OCI-LY3 (cell line): Measurements from ENCODE around the gene RABGGTB.
"Not testable (repeated sequence)": the region's sequence is repeated elsewhere in the genome, so short reads cannot be mapped to it uniquely, and the experiment has no call there.

Experiments used
- H2AFZ ChIP-seq: fragments of 200-600, 300-600 bp; shearing (Covaris generic); 2 replicates; pipeline ENCODE4 v1.6.0; 2014; ENCODE audit warnings: antibody characterized with exemption, low read depth, low read length
- H3K27ac ChIP-seq: fragments of 200-600, 300-600 bp; sonication (generic); 2 replicates; pipeline ENCODE4 v1.5.1; 2014; ENCODE audit warnings: mild to moderate bottlenecking, low read length, moderate library complexity, mixed read lengths
- H3K27me3 ChIP-seq: fragments of 200-600, 300-600 bp; sonication (generic); 2 replicates; pipeline ENCODE4 v1.6.1; 2014; ENCODE audit warnings: low read depth, low read length, mixed read lengths
- H3K36me3 ChIP-seq: fragments of 200-600, 300-600 bp; sonication (generic); replicated peaks from 2 replicates; pipeline ENCODE3; 2014; ENCODE audit warnings: low read depth, low read length, mixed read lengths
- H3K4me1 ChIP-seq: fragments of 300-600, 200-600 bp; sonication (generic); 2 replicates; pipeline ENCODE4 v1.6.1; 2014; ENCODE audit warnings: low read length, mixed read lengths
- H3K4me2 ChIP-seq: fragments of 200-600, 300-600 bp; sonication (generic); 2 replicates; pipeline ENCODE4 v1.6.1; 2014; ENCODE audit warnings: low read length, mixed read lengths
- H3K4me3 ChIP-seq: fragments of 300-600, 200-600 bp; sonication (generic); 2 replicates; pipeline ENCODE4 v1.5.1; 2014; ENCODE audit warnings: antibody characterized with exemption, mild to moderate bottlenecking, low read length, moderate library complexity
- H3K79me2 ChIP-seq: fragments of 300-600, 200-600 bp; shearing (Covaris generic); 2 replicates; pipeline ENCODE4 v1.6.1; 2014; ENCODE audit warnings: mild to moderate bottlenecking, low read length, mixed read lengths
- H3K9ac ChIP-seq: fragments of 300-600, 200-600 bp; shearing (Covaris generic); 2 replicates; pipeline ENCODE4 v1.6.0; 2014; ENCODE audit warnings: mild to moderate bottlenecking, low read length, moderate library complexity
- H3K9me3 ChIP-seq: fragments of 200-600, 300-600 bp; shearing (Covaris generic); 2 replicates; pipeline ENCODE4 v1.6.1; 2014; ENCODE audit warnings: low read length, mixed read lengths; ENCODE audit not compliant: insufficient read depth
- H4K20me1 ChIP-seq: fragments of 200-600, 300-600 bp; sonication (generic); 2 replicates; pipeline ENCODE4 v1.6.1; 2016; ENCODE audit warnings: low read length, mixed read lengths; ENCODE audit not compliant: insufficient read depth
- CTCF ChIP-seq: fragments of 200-600, 300-600 bp; sonication (generic); IDR thresholded peaks from 2 replicates; pipeline ENCODE4 v1.5.1; 2014; ENCODE audit warnings: antibody characterized with exemption, low read length, low read depth
- EZH2phosphoT487 ChIP-seq: fragments of 200-600 bp; shearing (Covaris generic); IDR thresholded peaks from 2 replicates; pipeline ENCODE4 v1.6.1; 2018; ENCODE audit warnings: antibody characterized with exemption, mixed run types, low read depth

The RABGGTB gene

DNA sequence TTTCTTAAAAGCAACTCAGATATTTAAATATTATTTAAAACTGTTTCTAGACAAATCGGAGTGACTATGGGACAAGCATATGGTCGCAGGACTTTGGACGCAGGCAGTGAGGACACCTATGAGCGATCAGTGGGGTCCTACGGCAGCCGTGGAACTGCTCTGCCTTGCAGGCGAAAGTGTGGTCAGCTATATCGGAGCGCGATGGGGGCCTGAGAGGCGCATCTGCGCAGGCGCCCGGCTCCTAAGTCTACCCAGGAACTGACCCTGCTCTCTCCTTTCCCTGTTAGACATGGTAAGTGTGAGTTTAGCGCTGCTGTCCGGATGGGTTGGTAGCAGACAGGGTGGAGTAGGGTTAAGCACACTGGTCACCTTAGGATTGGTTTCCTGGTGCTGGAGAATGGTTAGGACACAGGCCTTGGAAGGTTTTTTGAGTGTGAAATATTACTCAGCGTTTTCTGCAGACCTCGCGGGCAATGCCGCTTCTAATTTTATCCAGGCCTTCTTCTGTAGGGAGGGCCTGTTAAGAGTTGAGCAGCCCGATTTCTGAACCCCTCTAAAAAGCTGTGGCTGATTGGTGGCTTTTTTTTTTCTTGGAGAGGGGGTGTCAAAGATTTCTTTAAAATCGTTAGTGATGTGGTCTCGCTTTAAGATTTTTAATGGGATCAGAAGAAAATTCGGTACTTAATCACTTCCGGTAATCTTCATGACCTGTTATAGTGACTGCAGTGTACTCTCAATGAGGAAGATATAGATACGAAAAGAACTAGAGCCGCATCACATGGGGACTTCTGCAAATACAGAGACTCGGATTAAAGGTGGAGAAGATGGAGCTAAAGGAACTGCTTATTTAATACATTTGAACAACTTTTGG lies at the start of gene RABGGTB:
RABGGTB (plus strand) TSS at position 274 of the 871 bp plus-strand sequence; CDS start at position 290, 16 bp downstream.
- Histone ChIP-seq H3K4me2 (peak within 1 kb of the TSS; percentile 99), H2AFZ (peak within 1 kb of the TSS; percentile 13; the same call in 1 of the 2 replicates), H3K27ac (peak within 1 kb of the TSS; percentile 98), H4K20me1 (peaks cover 40% of the 10 kb centered on the region), H3K9me3 (no peaks in the 10 kb centered on the region), H3K9ac (peak within 1 kb of the TSS; percentile 99), H3K79me2 (peaks cover 59% of the 10 kb centered on the region), H3K36me3 (peaks cover 43% of the 10 kb centered on the region), H3K27me3 (no peaks in the 10 kb centered on the region), H3K4me3 (peak within 1 kb of the TSS; percentile 92), H3K4me1 (peaks cover 20% of the 10 kb centered on the region)
- TF ChIP-seq EZH2phosphoT487 = no peak
- no peak for TF ChIP-seq CTCF

GRCh38 chr1:75742047-75742625 lies 43.9 kb upstream of the RABGGTB start:
- Histone ChIP-seq H3K9ac (no peak overlapping the region), H3K4me2 (no peak overlapping the region), H2AFZ (no peak overlapping the region), H3K4me3 (no peak overlapping the region), H3K27ac (no peak overlapping the region), H3K4me1 (peaks cover 15% of the 10 kb centered on the region), H4K20me1 (no peaks in the 10 kb centered on the region), H3K79me2 (no peaks in the 10 kb centered on the region), H3K27me3 (no peaks in the 10 kb centered on the region), H3K36me3 (peaks cover 7% of the 10 kb centered on the region), H3K9me3 (no peaks in the 10 kb centered on the region)
- TF ChIP-seq CTCF (no peak), EZH2phosphoT487 (no peak)

GRCh38 chr1:75745276-75745675 lies 40.8 kb upstream of the RABGGTB start:
- Histone ChIP-seq H2AFZ (no peak overlapping the region), H3K79me2 (no peaks in the 10 kb centered on the region), H3K4me2 (peak overlapping the region; percentile 52), H4K20me1 (no peaks in the 10 kb centered on the region), H3K4me3 (peak overlapping the region; percentile 35; the same call in 1 of the 2 replicates), H3K4me1 (peaks cover 15% of the 10 kb centered on the region), H3K9ac (no peak overlapping the region), H3K9me3 (no peaks in the 10 kb centered on the region), H3K36me3 (no peaks in the 10 kb centered on the region), H3K27me3 (no peaks in the 10 kb centered on the region), H3K27ac (peak overlapping the region; percentile 44; the same call in 1 of the 2 replicates)
- TF ChIP-seq EZH2phosphoT487 = no peak
- TF ChIP-seq CTCF = no peak

DNA sequence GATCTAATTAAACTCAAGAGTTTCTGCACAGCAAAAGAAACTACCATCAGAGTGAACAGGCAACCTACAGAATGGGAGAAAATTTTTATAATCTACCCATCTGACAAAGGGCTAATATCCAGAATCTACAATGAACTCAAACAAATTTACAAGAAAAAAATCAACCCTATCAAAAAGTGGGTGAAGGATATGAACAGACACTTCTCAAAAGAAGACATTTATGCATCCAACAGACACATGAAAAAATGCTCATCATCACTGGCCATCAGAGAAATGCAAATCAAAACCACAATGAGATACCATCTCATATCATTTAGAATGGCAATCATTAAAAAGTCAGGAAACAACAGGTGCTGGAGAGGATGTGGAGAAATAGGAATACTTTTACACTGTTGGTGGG lies 28.8 kb upstream of the RABGGTB start:
- not testable (repeated sequence) for H4K20me1 ChIP-seq, H3K4me2 ChIP-seq, H3K27ac ChIP-seq, H3K27me3 ChIP-seq, H3K79me2 ChIP-seq, H3K4me3 ChIP-seq, H3K4me1 ChIP-seq, H2AFZ ChIP-seq, H3K9me3 ChIP-seq, H3K9ac ChIP-seq, H3K36me3 ChIP-seq

- not testable (repeated sequence) for H3K27me3 ChIP-seq, H3K36me3 ChIP-seq, H3K79me2 ChIP-seq
Measured at GRCh38 chr1:75758543-75758942, 27.5 kb upstream of the RABGGTB start.

More at GRCh38 chr1:75758543-75758942, 27.5 kb upstream of the RABGGTB start:
- H3K4me3 ChIP-seq, H2AFZ ChIP-seq, H3K9me3 ChIP-seq, H3K4me2 ChIP-seq, H4K20me1 ChIP-seq, H3K27ac ChIP-seq, H3K9ac ChIP-seq, H3K4me1 ChIP-seq: not testable (repeated sequence)
